Mesothelial cell of epicardium (in vitro differentiated cells): ENCODE measurements around the gene FAM53B. TPM values are rescaled to one million over a fixed set of nuclear protein-coding genes. Genes with fewer than 3 reads are reported as not detected.

Source experiments
- DNase-seq, 2 experiments: peaks; one replicate each; pipeline ENCODE4 v3.0.0; 2021; ENCODE audit warnings: low spot score in 2 of 2; ENCODE audit not compliant: unreplicated experiment in 2 of 2
- H3K27ac Mint-ChIP-seq: 2 replicates; pipeline ENCODE4 v1.8.0; 2021; ENCODE audit warnings: mixed read lengths
- H3K27me3 Mint-ChIP-seq: 2 replicates; pipeline ENCODE4 v1.8.0; 2021; ENCODE audit warnings: low read depth, mixed read lengths
- H3K36me3 Mint-ChIP-seq: 2 replicates; pipeline ENCODE4 v1.8.0; 2021; ENCODE audit warnings: mixed read lengths
- H3K4me1 Mint-ChIP-seq: 2 replicates; pipeline ENCODE4 v1.8.0; 2021; ENCODE audit warnings: mixed read lengths
- H3K4me3 Mint-ChIP-seq: 2 replicates; pipeline ENCODE4 v1.8.0; 2021; ENCODE audit warnings: mild to moderate bottlenecking, moderate library complexity, mixed read lengths
- H3K9me3 Mint-ChIP-seq: 2 replicates; pipeline ENCODE4 v1.8.0; 2021; ENCODE audit warnings: mixed read lengths
- CTCF ChIP-seq: fragments of 200-600 bp; sonication (generic); IDR thresholded peaks from one replicate; pipeline ENCODE4 v1.5.0; 2021; ENCODE audit warnings: antibody characterized with exemption; ENCODE audit not compliant: unreplicated experiment
- total RNA-seq: library from RNA; stranded (reverse); gene quantifications from 3 replicates; pipeline ENCODE4 v1.2.1, GENCODE V29; 2021

FAM53B gene
- total RNA-seq, 1 donor from 2014 or later = 42.0 TPM

GRCh38 chr10:124665558-124665957 lies 78.6 kb downstream of the FAM53B start:
- H3K27me3 Mint-ChIP-seq = no peaks in the 10 kb centered on the region
- H3K27ac Mint-ChIP-seq = no peak overlapping the region
- no peaks in the 10 kb centered on the region for H3K9me3 Mint-ChIP-seq
- TF ChIP-seq CTCF = no peak
- peaks cover 13% of the 10 kb centered on the region for H3K36me3 Mint-ChIP-seq
- H3K4me1 Mint-ChIP-seq = peaks cover 10% of the 10 kb centered on the region
- DNase-seq = no peak
- no peak overlapping the region for H3K4me3 Mint-ChIP-seq

- Mint-ChIP-seq H3K27ac (no peak overlapping the region), H3K9me3 (no peaks in the 10 kb centered on the region), H3K4me3 (no peak overlapping the region), H3K4me1 (peaks cover 10% of the 10 kb centered on the region), H3K27me3 (no peaks in the 10 kb centered on the region), H3K36me3 (peaks cover 15% of the 10 kb centered on the region)
- no peak for DNase-seq
- TF ChIP-seq CTCF = no peak
These were observed 79.1 kb downstream of the FAM53B start for GRCh38 chr10:124665091-124665490.

- Mint-ChIP-seq H3K9me3 (no peaks in the 10 kb centered on the region), H3K4me3 (no peak overlapping the region), H3K27ac (no peak overlapping the region), H3K36me3 (peaks cover 15% of the 10 kb centered on the region), H3K27me3 (no peaks in the 10 kb centered on the region), H3K4me1 (peaks cover 10% of the 10 kb centered on the region)
- TF ChIP-seq CTCF = no peak
- DNase-seq = no peak
These were observed 80.3 kb downstream of the FAM53B start for GRCh38 chr10:124663766-124664360.

- Mint-ChIP-seq H3K27ac (no peak overlapping the region), H3K4me1 (peaks cover 10% of the 10 kb centered on the region), H3K9me3 (no peaks in the 10 kb centered on the region), H3K36me3 (peaks cover 15% of the 10 kb centered on the region), H3K4me3 (no peak overlapping the region), H3K27me3 (no peaks in the 10 kb centered on the region)
- TF ChIP-seq CTCF = no peak
- no peak for DNase-seq
These were observed 81.0 kb downstream of the FAM53B start for GRCh38 chr10:124663228-124663627.

- peaks cover 14% of the 10 kb centered on the region for H3K36me3 Mint-ChIP-seq
- H3K4me1 Mint-ChIP-seq = peaks cover 5% of the 10 kb centered on the region
- no peak overlapping the region for H3K4me3 Mint-ChIP-seq
- no peaks in the 10 kb centered on the region for H3K27me3 Mint-ChIP-seq
- no peak overlapping the region for H3K27ac Mint-ChIP-seq
- no peak for TF ChIP-seq CTCF
- no peaks in the 10 kb centered on the region for H3K9me3 Mint-ChIP-seq
- DNase-seq = no peak
These were observed 82.5 kb downstream of the FAM53B start for GRCh38 chr10:124661660-124662180.
